Nephron progenitor cell (in vitro differentiated cells): ENCODE results near the gene CD79A.

Source experiments
- DNase-seq: peaks from one replicate; pipeline ENCODE4 v3.0.0; 2021
- H3K27ac Mint-ChIP-seq: 2 replicates; pipeline ENCODE4 v1.8.0; 2021; ENCODE audit warnings: mild to moderate bottlenecking, moderate library complexity, mixed read lengths
- H3K27me3 Mint-ChIP-seq: 2 replicates; pipeline ENCODE4 v1.8.0; 2021; ENCODE audit warnings: mild to moderate bottlenecking, low read depth, mixed read lengths; ENCODE audit not compliant: poor library complexity
- H3K36me3 Mint-ChIP-seq: 2 replicates; pipeline ENCODE4 v1.8.0; 2021; ENCODE audit warnings: low read depth, mixed read lengths
- H3K4me1 Mint-ChIP-seq: 2 replicates; pipeline ENCODE4 v1.8.0; 2021; ENCODE audit warnings: mixed read lengths
- H3K4me3 Mint-ChIP-seq: 2 replicates; pipeline ENCODE4 v1.8.0; 2021; ENCODE audit warnings: mild to moderate bottlenecking, moderate library complexity, mixed read lengths
- H3K9me3 Mint-ChIP-seq: 2 replicates; pipeline ENCODE4 v1.8.0; 2021; ENCODE audit warnings: mild to moderate bottlenecking, moderate library complexity, mixed read lengths
- TF ChIP-seq, protein P1 (sequence below): fragments of 200-600 bp; sonication (generic); IDR thresholded peaks from 2 replicates; pipeline ENCODE4 v1.5.0; 2021; ENCODE audit warnings: antibody characterized with exemption

CD79A gene

DNA sequence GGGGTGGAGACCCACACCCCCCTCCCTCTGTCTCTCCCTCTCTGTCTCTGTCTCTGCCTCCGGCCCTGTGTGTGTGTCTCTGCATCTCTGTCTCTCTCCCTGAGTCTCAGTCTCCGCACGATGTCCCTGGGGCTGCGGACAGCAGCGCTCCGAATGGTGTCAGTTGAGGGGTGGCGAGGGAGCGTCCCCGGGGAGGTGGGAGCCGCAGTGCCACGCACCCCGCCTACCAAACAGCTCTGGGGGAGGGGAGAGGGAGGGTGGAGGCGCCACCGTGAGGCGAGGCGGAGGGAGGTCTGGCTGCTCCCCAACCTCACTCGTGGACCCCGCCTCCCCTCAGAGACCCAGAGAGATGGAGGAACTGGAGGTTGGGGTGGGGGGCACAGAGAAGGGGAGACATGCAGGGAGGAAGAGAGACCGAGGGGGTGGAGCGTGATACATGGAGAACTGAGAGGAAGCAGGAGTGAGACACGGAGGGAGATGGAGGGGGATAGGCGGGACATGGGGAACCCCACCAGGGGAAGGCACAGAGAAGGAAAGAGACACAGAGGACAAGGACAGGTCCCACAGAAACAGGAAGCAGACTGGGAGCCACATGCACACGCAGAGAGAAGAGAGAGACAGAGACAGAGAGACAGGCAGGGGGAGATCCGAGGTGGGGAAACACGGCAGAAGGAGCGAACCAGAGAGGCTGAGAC, 44.0 kb downstream of the CD79A start:
- TF ChIP-seq, protein P1, sequence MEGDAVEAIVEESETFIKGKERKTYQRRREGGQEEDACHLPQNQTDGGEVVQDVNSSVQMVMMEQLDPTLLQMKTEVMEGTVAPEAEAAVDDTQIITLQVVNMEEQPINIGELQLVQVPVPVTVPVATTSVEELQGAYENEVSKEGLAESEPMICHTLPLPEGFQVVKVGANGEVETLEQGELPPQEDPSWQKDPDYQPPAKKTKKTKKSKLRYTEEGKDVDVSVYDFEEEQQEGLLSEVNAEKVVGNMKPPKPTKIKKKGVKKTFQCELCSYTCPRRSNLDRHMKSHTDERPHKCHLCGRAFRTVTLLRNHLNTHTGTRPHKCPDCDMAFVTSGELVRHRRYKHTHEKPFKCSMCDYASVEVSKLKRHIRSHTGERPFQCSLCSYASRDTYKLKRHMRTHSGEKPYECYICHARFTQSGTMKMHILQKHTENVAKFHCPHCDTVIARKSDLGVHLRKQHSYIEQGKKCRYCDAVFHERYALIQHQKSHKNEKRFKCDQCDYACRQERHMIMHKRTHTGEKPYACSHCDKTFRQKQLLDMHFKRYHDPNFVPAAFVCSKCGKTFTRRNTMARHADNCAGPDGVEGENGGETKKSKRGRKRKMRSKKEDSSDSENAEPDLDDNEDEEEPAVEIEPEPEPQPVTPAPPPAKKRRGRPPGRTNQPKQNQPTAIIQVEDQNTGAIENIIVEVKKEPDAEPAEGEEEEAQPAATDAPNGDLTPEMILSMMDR: no peak

DNA sequence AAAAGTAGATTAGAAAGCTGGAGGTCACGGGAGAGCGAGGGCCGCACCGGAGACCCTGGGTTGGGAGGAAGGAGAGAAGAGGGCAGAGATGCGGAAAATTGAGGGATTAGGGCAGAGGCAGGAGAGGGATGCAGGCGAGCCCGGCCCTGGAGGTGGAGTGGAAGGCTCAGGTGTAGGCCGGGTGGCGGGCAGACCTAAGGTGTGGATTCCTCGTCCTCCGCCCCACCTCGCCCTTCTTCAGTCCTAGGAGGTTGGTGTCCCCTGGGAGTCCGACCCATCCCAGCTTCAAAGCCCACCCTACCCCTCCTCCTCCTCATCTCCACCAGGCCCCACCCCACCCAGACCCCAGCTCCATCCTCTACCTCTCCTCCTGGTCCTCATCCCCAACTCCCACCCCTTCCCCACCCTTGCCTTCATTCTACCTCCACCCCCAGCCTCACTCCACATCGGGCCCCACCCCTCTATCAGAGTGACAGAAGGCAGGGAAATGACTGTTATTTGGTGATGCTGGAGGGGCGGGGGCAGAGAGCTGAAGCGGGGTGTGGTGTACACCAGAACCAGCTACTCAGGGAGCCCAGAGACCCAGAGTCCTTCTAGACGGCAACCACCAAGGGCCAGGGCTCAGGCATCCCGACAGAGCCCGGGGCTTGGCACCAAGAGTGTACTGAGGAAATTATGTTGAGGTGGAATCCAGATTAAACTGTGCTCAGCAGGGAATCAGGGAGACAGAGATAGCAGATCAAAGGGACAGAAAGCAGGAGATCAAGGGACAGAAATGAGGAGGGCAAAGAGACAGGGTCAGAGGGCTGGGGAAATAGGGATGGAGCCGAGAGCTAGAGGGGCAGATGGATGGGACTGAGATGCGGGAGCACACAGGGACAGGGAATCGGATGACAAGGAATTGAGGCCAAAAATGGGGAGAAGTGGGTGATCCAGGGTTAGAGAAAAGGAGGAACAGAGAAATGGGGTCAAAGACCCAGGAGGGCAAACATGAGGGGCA, 44.8 kb downstream of the CD79A start:
- Mint-ChIP-seq H3K4me1 (peaks cover 18% of the 10 kb centered on the region), H3K4me3 (no peak overlapping the region), H3K36me3 (no peaks in the 10 kb centered on the region)

More for the DNA sequence above, 44.0 kb downstream of the CD79A start:
- Mint-ChIP-seq H3K27me3 (no peaks in the 10 kb centered on the region), H3K4me1 (peaks cover 18% of the 10 kb centered on the region), H3K9me3 (no peaks in the 10 kb centered on the region), H3K4me3 (no peak overlapping the region), H3K36me3 (no peaks in the 10 kb centered on the region), H3K27ac (no peak overlapping the region)
- no peak for DNase-seq

DNA sequence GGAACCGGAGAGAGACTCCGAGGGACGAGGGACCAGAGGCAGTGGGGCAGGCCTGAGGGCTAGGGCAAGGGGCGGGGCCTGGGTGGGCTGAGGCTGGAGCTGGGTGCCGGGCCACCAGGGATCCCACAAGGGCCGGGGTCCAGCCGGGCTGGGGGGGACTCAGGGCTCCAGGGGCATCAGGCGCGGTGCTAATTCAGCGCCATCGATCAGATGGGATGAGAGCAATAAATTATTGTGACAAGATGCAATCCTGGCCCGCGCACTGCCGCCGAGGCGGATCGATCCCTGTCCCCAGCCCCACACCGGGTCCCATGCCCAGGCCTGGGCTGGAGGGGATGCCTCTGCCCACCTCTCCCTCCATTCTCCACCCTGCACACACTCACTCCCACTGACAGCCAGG, 45.5 kb downstream of the CD79A start:
- Mint-ChIP-seq H3K27ac (no peak overlapping the region), H3K4me3 (no peak overlapping the region), H3K9me3 (no peaks in the 10 kb centered on the region), H3K4me1 (peaks cover 18% of the 10 kb centered on the region), H3K36me3 (no peaks in the 10 kb centered on the region), H3K27me3 (no peaks in the 10 kb centered on the region)
- TF ChIP-seq, protein P1: no peak
- no peak for DNase-seq

More for the DNA sequence above, 44.8 kb downstream of the CD79A start:
- Mint-ChIP-seq H3K9me3 (no peaks in the 10 kb centered on the region), H3K27ac (no peak overlapping the region), H3K27me3 (no peaks in the 10 kb centered on the region)
- DNase-seq: no peak
- TF ChIP-seq, protein P1: no peak

DNA sequence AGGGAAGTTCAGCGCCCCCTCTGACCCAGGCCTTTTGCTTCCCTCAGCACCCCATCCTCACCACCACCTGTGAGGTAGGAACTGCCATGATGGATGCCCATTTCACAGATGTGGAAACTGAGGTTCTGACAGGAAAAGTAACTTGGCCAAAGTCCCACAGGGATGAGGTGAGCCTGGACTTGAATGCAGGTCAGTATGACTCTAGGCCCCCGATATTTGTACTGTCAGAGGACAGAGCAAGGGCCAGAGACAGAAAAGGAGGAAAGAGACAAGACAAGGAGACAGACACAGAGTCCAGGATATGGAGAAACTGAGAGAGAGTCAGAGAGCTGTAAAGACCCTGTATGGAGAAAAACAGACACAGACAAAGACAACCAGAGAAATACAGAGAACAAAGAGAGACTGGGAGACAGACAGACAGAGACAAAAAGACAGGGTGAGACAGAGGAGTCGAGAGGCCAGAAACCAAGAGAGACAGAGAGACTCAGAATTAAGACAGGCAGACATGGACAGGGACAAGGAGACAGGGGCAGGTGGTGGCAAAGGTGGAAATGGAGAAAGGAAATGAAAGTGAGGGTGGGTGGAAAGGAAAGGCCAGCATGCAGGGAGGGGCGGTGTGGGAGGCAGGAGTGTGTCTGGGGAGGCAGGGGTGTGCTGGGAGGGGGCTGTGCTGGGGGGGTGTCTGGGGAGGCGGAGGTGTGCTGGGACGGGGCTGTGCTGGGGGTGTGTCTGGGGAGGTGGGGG, 46.1 kb downstream of the CD79A start:
- Mint-ChIP-seq H3K36me3 (no peaks in the 10 kb centered on the region), H3K27ac (no peak overlapping the region), H3K4me1 (peaks cover 18% of the 10 kb centered on the region), H3K9me3 (no peaks in the 10 kb centered on the region), H3K4me3 (no peak overlapping the region), H3K27me3 (no peaks in the 10 kb centered on the region)
- TF ChIP-seq, protein P1: no peak
- DNase-seq: no peak

DNA sequence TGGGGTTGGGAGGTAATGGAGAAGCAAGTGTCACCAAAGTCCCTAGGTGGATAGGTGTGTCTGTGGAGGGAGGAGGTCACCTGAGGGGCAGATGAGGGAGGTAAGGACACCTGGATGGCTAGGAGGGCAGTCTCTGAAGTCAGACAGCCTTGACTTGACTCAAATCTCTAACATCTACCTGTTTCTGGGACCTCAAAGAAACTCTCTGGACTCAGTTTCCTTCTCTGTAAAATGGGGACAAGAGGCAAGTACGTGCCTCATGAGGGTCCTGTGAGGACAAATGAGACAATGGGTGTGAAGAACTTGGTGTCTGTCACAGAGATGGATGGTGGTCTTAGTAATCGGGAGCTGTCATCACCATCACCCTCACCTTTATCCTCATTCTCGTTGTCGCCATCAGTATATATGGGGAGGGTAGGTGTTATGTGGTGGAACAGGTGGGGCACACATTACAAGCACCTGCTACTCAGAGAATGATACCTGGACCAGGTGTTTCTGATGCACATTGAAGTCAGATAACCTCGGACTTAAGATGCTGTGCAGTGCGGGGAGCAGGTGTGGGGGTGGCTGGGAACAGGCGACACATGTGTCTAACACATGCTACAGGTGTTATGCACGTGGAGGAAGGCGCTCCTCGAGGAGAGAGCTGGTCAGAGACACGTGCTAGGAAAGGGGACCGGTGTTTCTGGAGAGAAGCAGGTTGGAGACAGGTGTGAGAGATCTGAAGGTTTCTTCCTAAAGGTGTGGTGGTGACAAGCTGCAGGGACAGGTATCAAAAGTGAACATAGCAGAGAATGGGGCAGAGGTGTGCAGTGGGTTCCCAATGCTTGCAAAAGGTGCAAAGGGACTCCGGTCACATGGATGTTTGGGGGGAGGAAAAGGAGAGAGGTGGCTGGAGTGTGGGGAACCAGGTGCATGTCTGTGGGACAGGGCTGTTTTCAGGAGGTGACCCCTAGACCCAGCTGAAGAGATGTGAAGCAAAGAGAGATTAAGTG, 47.4 kb downstream of the CD79A start:
- DNase-seq: no peak
- Mint-ChIP-seq H3K4me3 (no peak overlapping the region), H3K4me1 (peaks cover 27% of the 10 kb centered on the region), H3K27me3 (no peaks in the 10 kb centered on the region), H3K27ac (no peak overlapping the region), H3K36me3 (no peaks in the 10 kb centered on the region), H3K9me3 (no peaks in the 10 kb centered on the region)
- TF ChIP-seq, protein P1: no peak
